ENCODE measurements around the gene DMRT3. TPM values are rescaled to one million over a fixed set of nuclear protein-coding genes. Genes with fewer than 3 reads are reported as not detected.

DMRT3 gene
- total and polyA plus RNA-seq, 2 of the 8 experiments (the other 6 are each of a cell fraction or from before 2014, with no cell fraction given) = not detected

DNA sequence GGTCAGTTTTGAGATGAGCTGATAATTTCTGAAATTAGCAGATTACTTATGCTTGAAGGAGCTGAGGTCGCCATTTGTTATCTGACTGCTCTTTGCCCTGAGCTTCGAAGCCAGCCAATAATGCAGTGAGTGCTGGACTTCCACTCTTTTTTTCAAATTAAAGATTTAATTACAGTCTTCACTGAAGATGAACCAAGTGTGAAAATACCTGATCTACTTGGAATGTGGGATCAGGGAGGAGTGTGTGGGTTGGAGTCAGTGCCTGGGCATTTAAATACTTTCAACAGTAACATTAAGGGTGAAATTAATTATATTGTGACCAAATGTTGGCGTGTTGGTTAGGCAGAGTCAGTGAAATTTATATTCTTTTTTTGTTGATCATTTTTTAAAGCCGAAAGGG, 23.9 kb upstream of the DMRT3 start:
- POLR2A ChIA-PET (ENCODE audit: partially characterized antibody) = no interaction called here
- H3K4ac ChIP-seq (replicated peaks; ENCODE audit: insufficient read length, low read depth, low read length) = no peak overlapping the region
- H3K23me2 ChIP-seq (ENCODE audit: low read depth, low read length) = no peaks in the 10 kb centered on the region
- H2BK12ac ChIP-seq (ENCODE audit: low read depth, low read length) = no peak overlapping the region
- no peaks in the 10 kb centered on the region for H3K9me3 ChIP-seq (ENCODE audit: insufficient read depth in 2 of 2, low read depth in 1 of 2, low read length in 1 of 2)
- no peaks in the 10 kb centered on the region for H3K36me3 ChIP-seq (ENCODE audit: control insufficient read depth in 2 of 4, insufficient read depth in 4 of 4, low read length in 3 of 4)
- no peak overlapping the region for H3K14ac ChIP-seq (ENCODE audit: insufficient read length)
- H3K79me2 ChIP-seq (ENCODE audit: control insufficient read depth in 1 of 2, insufficient read depth in 2 of 2, low read length in 2 of 2) = no peaks in the 10 kb centered on the region
- no peak overlapping the region for H2BK15ac ChIP-seq (ENCODE audit: low read length)
- peaks cover 0 to 2% (median 0%) of the 10 kb centered on the region in 4 experiments; a peak in 1 of 7 replicates for H3K4me1 ChIP-seq (replicated peaks in 1 of 4; ENCODE audit: control insufficient read depth in 3 of 4, insufficient read depth in 4 of 4, low read length in 3 of 4)
- H2BK5ac ChIP-seq (ENCODE audit: low read depth, low read length) = no peak overlapping the region
- FAIRE-seq = no peak
- WGBS, 2 experiments (ENCODE audit: extremely low coverage in 1 of 2, insufficient coverage in 1 of 2, insufficient read length in 1 of 2, insufficient replicate concordance in 2 of 2, low coverage in 1 of 2, low lambda C conversion rate in 2 of 2, missing lambda C conversion rate in 1 of 2) = 87% methylated on average over 4 of the region's 4 CpGs; no CpG with 5 or more reads in 1 of the 2 experiments
- no peak overlapping the region for H3K23ac ChIP-seq (ENCODE audit: insufficient read length)
- H2AK5ac ChIP-seq (ENCODE audit: low read depth, low read length) = no peak overlapping the region
- no peak for DNase-seq (ENCODE audit: low read depth in 1 of 2, low spot score in 2 of 2)
- no peak for TF ChIP-seq NRF1 (IDR thresholded peaks at IDR 0.05; ENCODE audit: low read depth, low read length)
- TF ChIP-seq SIN3A (conservative IDR thresholded peaks at IDR 0.05 in 1 of 2, IDR thresholded peaks at IDR 0.05 in 1 of 2; ENCODE audit: low read depth in 1 of 2, low read length in 2 of 2) = no peak
- TF ChIP-seq EZH2 (IDR thresholded peaks at IDR 0.05; ENCODE audit: low read depth, low read length, severe bottlenecking) = no peak
- TF ChIP-seq TBP (IDR thresholded peaks at IDR 0.05; ENCODE audit: low read depth, low read length) = no peak
- TF ChIP-seq RFX5 (IDR thresholded peaks at IDR 0.05; ENCODE audit: borderline replicate concordance, low read depth, low read length) = no peak
- TF ChIP-seq SRF (IDR thresholded peaks at IDR 0.05; ENCODE audit: low read depth, low read length) = no peak
- TF ChIP-seq CEBPB (IDR thresholded peaks at IDR 0.05; ENCODE audit: low read depth, low read length) = no peak
- no peak for TF ChIP-seq BACH1 (IDR thresholded peaks at IDR 0.05; ENCODE audit: low read length)
- TF ChIP-seq GABPA (IDR thresholded peaks at IDR 0.05; ENCODE audit: borderline replicate concordance, insufficient read depth, low read length) = no peak
- no peak for TF ChIP-seq KDM4A (IDR thresholded peaks at IDR 0.05; ENCODE audit: low read depth, low read length, severe bottlenecking)
- TF ChIP-seq EGR1 (IDR thresholded peaks at IDR 0.05; ENCODE audit: borderline replicate concordance, low read depth, low read length) = no peak
- no peak for TF ChIP-seq SIRT6 (IDR thresholded peaks at IDR 0.05; ENCODE audit: low read length)
- no peak for TF ChIP-seq RAD21 (IDR thresholded peaks at IDR 0.05 in 1 of 2, conservative IDR thresholded peaks at IDR 0.05 in 1 of 2; ENCODE audit: low read depth in 2 of 2, low read length in 2 of 2)
- TF ChIP-seq POLR2A (IDR thresholded peaks at IDR 0.05; ENCODE audit: control extremely low read depth in 1 of 2, low read depth in 2 of 2, low read length in 2 of 2) = no peak
- no peak for TF ChIP-seq CHD1 (IDR thresholded peaks at IDR 0.05; ENCODE audit: low read depth, low read length)
- H2BK20ac ChIP-seq (ENCODE audit: low read length) = no peak overlapping the region
- H3K56ac ChIP-seq (replicated peaks; ENCODE audit: insufficient read length, low read depth, low read length) = no peak overlapping the region
- no peak overlapping the region for H3K4me2 ChIP-seq (ENCODE audit: insufficient read depth in 1 of 2, low read depth in 2 of 2, low read length in 2 of 2)
- H4K5ac ChIP-seq (ENCODE audit: insufficient read length, low read depth, low read length) = no peak overlapping the region
- H2AFZ ChIP-seq (ENCODE audit: low read length) = no peak overlapping the region
- peaks cover 0 to 3% of the 10 kb centered on the region in 2 experiments for H4K20me1 ChIP-seq (replicated peaks in 1 of 2; ENCODE audit: control insufficient read depth in 1 of 2, insufficient read depth in 2 of 2, low read length in 2 of 2)
- no peak overlapping the region for H4K8ac ChIP-seq (ENCODE audit: extremely low read depth, insufficient read depth, low read length)
- H3K27me3 ChIP-seq (replicated peaks in 1 of 4; ENCODE audit: control insufficient read depth in 3 of 4, extremely low read depth in 1 of 4, insufficient read depth in 3 of 4, low read length in 3 of 4) = no peaks in the 10 kb centered on the region
- no peak overlapping the region for H4K91ac ChIP-seq (replicated peaks; ENCODE audit: insufficient read length, low read length)
- no peak overlapping the region for H3K9ac ChIP-seq (replicated peaks in 1 of 4; ENCODE audit: extremely low read depth in 1 of 4, low read depth in 3 of 4, low read length in 3 of 4)
- no peak overlapping the region for H3K4me3 ChIP-seq (ENCODE audit: extremely low read depth in 1 of 4, insufficient read depth in 2 of 4, low read depth in 3 of 4, low read length in 4 of 4)
- no peaks in the 10 kb centered on the region for H3K79me1 ChIP-seq (ENCODE audit: low read depth, low read length)
- no peak overlapping the region for H2BK120ac ChIP-seq (replicated peaks; ENCODE audit: low read depth, low read length)
- H3K18ac ChIP-seq (ENCODE audit: extremely low read depth, low read length) = no peak overlapping the region
- CTCF ChIA-PET (ENCODE audit: partially characterized antibody) = interaction anchor here (1.4 to 9.3 kb wide), 4 partner anchors 11 to 54 kb away, joined by 3 to 97 read pairs (median 20); no protein-coding TSS in a partner anchor
- no peak overlapping the region for H3K27ac ChIP-seq (ENCODE audit: low read depth, low read length)
